HCT116 (cell line): ENCODE results near the gene TCEAL4.

Experiments
- CEBPB ChIP-seq: IDR thresholded peaks from 2 replicates; pipeline ENCODE4 v1.6.1; 2012; ENCODE audit warnings: low read depth
- POLR2AphosphoS5 ChIP-seq: IDR thresholded peaks from 2 replicates; pipeline ENCODE4 v1.6.1; 2011; ENCODE audit warnings: mild to moderate bottlenecking, low read depth, low read length, moderate library complexity
- RAD21 ChIP-seq: IDR thresholded peaks from 2 replicates; pipeline ENCODE4 v1.6.1; 2012; ENCODE audit warnings: low read depth, mild to moderate bottlenecking
- REST ChIP-seq: IDR thresholded peaks from 2 replicates; pipeline ENCODE4 v1.6.1; 2012; ENCODE audit warnings: low read depth
- TF ChIP-seq, protein P1 (sequence below), 3 experiments: fragments of 200-600 bp in 1 of 3; sonication (generic) in 1 of 3; IDR thresholded peaks in 2 of 3; conservative IDR thresholded peaks in 1 of 3; 2 replicates each; pipeline ENCODE4 v1.5.1; 2012 to 2017; ENCODE audit warnings: low read depth in 2 of 3, low read length in 2 of 3, antibody characterized with exemption in 1 of 3, borderline replicate concordance in 1 of 3, control low read depth in 1 of 3, mild to moderate bottlenecking in 1 of 3, mixed read lengths in 1 of 3, mixed run types in 1 of 3, moderate library complexity in 1 of 3; ENCODE audit not compliant: insufficient read depth in 1 of 3

- TF ChIP-seq POLR2AphosphoS5 (no peak), RAD21 (no peak), CEBPB (no peak), REST (no peak)
- TF ChIP-seq, protein P1, sequence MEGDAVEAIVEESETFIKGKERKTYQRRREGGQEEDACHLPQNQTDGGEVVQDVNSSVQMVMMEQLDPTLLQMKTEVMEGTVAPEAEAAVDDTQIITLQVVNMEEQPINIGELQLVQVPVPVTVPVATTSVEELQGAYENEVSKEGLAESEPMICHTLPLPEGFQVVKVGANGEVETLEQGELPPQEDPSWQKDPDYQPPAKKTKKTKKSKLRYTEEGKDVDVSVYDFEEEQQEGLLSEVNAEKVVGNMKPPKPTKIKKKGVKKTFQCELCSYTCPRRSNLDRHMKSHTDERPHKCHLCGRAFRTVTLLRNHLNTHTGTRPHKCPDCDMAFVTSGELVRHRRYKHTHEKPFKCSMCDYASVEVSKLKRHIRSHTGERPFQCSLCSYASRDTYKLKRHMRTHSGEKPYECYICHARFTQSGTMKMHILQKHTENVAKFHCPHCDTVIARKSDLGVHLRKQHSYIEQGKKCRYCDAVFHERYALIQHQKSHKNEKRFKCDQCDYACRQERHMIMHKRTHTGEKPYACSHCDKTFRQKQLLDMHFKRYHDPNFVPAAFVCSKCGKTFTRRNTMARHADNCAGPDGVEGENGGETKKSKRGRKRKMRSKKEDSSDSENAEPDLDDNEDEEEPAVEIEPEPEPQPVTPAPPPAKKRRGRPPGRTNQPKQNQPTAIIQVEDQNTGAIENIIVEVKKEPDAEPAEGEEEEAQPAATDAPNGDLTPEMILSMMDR (IDR thresholded peaks at IDR 0.05 in 2 of 3, conservative IDR thresholded peaks at IDR 0.05 in 1 of 3; ENCODE audit: borderline replicate concordance in 1 of 3, insufficient read depth in 1 of 3, low read depth in 2 of 3, low read length in 2 of 3), result no peak
These were observed 12.1 kb upstream of the TCEAL4 start for GRCh38 chrX:103573202-103573601.
